ENCODE results near the gene MYCBPAP.

The MYCBPAP gene

GRCh38 chr17:50573866-50574611 is 65.8 kb downstream of the MYCBPAP start:
- DNase-seq, result no peak

GRCh38 chr17:50575581-50576210 is 67.5 kb downstream of the MYCBPAP start:
- no peak for DNase-seq

DNA sequence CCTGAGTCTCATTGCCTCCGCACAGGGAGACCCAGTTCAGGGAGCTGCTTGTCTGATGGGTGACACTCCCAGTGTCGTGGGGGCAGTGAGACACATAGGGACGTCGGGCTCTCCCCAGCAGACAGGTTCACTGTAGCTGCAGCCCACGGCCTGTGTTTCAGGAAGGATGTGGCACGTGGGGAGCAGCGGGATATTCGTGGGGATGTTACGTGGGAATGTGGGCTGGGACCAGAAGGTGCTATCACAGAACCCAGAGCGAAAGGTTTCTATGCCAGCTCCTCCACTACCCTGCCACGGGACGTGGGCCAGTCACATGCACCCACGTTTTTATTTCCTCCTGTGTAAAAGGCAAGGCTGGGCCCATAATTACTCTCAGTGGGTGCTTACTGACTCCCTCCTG is 68.6 kb downstream of the MYCBPAP start:
- DNase-seq, result no peak

DNA sequence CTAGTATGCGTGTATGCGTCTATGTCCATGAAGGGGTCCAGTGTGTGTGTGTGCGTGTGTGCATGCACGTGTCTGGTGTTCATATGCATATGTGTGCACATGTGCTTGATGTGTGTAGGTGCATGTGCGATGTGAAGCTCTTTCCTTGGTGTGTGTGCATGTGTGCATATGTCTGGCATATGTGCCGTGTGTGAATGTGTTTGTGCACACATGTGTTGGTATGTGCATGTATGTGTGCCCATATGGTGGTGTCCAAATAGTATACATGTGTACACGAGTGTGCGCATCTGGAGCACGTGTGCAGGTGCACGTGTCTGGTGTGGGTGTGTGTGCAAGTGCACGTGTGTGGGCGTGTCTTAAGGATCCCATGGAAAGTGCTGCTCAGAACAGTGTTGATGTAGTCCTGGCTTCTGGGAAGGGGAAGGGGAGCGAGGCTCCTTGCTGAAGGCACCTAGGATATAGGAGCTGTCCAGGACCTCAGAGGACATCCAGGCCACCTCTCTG is 69.3 kb downstream of the MYCBPAP start:
- no peak for DNase-seq

DNA sequence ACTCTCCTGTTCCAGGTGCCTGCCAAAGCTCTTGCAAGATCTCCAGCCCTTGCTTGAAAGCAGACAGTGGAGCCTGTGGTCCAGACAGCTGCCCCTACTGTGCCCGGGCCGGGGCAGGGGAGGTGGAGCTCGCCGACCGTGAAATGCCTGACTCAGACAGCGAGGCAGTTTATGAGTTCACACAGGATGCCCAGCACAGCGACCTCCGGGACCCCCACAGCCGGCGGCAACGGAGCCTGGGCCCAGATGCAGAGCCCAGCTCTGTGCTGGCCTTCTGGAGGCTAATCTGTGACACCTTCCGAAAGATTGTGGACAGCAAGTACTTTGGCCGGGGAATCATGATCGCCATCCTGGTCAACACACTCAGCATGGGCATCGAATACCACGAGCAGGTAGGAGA is 69.9 kb downstream of the MYCBPAP start:
- no peak for DNase-seq

- DNase-seq, result no peak
Measured at GRCh38 chr17:50579399-50579798, 71.2 kb downstream of the MYCBPAP start.

DNA sequence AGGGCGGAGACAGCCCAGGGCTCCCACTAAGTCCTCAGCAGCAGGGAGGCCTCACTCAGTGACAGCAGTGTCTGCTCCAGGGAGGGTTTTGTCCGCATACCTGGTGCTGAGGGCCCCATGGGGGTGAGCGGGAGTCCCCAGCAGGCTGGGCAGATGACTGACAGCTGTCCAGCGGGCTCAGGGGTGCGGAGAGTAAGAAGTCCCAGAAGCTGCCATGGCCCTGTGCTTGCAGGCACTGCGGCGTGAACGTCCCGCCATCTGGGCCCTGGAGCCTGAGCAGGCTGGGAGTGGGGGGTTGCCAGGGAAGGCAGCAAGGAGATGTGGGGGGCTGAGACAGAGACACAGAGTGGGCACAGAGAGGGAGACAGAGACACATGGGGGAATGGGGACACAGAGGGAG is 72.4 kb downstream of the MYCBPAP start:
- DNase-seq, result no peak
